ENCODE results near the gene TIAL1.
"Not testable (repeated sequence)": the region's sequence is repeated elsewhere in the genome, so short reads cannot be mapped to it uniquely, and the experiment has no call there.

TIAL1 gene

DNA sequence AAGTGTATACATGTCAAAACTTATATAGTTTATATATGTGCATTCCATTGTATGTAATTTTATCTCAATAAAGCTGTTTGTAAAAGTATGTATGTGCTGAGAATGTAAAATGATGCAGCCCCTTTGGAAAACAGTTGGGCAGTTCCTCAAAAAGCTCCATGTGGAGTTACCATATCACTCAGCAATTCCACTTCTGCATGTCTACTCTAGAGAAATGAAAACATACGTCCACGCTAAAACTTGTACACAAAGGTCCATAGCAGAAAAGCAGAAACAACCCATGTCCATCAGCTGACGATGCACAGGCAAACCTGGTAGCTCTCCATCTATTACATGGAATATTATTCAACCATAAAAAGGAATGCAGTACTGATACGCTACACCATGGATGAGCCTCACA is 45.9 kb downstream of the TIAL1 start:
- no peak for DNase-seq (ENCODE audit: low read depth, low spot score)

DNA sequence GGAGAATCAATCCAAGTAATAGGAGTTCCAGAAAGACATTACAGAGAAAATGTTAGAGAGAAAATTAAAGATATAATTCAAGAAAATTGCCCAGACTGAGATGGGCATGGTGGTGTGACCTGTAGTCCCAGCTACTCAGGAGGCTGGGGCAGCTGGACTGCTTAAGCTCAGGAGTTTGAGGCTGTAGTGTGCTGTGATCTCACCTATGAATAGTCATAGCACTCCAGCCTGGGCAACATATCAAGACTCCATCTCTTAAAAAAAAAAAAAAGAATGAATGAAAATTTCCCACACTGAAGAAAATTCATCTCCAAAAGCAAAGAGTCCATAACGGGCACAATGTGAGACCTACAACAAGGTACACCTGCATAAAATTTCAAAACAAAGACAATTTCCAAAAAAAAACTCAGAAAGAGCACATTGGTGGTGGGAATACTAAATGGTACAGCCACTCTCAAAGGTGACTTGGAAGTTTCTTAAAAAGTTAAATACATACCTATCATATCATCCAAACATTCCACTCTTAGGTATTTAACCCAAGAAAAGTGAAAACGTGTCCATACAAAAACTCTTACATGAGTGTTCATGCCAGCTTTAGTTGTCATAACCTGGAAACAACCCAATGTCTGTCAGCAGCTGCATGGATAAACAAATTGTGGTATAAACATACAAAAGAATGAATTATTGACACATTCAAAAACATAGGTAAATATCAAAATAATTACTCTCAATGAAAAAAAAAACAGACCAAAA is 47.3 kb downstream of the TIAL1 start:
- DNase-seq (ENCODE audit: low read depth, low spot score): no peak

- no peak for DNase-seq (ENCODE audit: low read depth, low spot score)
Observed at GRCh38 chr10:119546009-119546408, 50.8 kb downstream of the TIAL1 start.

- DNase-seq (ENCODE audit: low read depth, low spot score): no peak
Observed at GRCh38 chr10:119545310-119545709, 51.5 kb downstream of the TIAL1 start.

DNA sequence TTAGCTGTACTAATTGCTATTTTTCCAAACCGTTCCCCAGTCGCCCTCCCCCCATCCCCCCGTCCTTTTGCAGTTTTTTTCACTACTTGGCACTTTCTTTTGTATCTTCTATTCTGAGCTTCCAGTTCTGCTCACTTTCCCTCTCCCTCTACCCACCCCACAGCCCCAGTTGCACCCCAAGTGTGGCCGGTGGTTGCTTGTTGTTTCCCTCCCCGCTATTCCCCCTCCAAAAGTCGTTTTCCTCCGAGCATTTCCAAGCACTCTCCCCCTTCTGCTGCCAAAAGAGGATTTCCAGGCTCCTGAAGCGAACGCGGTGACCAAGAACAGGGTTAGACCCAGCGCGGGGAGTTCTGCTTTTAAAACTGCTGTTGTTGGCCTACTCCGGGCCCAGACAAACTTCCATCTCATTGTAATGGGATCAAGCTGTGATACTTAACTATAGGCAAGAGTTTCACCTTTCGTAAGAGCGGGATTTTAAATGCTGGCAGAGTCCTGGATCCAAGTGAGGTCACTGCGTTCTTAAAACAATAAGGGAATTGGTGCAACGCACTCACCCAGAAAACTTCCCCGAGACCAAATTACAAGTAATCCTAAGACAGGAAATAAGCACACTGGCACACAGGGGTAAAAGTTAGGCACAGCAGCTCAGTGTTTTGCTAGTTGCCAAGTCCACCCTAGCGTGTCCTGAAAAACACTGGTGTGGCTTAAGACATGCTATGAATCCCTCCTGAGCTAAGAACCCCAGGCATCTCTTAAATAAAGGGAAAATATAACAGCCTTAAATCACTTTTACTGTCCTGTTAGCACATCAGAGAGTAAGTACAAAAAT is 52.7 kb downstream of the TIAL1 start:
- peak; percentile 25 for DNase-seq (ENCODE audit: low read depth, low spot score)

GRCh38 chr10:119542988-119543813 is 53.6 kb downstream of the TIAL1 start:
- DNase-seq (ENCODE audit: low read depth, low spot score): peak; percentile 56

DNA sequence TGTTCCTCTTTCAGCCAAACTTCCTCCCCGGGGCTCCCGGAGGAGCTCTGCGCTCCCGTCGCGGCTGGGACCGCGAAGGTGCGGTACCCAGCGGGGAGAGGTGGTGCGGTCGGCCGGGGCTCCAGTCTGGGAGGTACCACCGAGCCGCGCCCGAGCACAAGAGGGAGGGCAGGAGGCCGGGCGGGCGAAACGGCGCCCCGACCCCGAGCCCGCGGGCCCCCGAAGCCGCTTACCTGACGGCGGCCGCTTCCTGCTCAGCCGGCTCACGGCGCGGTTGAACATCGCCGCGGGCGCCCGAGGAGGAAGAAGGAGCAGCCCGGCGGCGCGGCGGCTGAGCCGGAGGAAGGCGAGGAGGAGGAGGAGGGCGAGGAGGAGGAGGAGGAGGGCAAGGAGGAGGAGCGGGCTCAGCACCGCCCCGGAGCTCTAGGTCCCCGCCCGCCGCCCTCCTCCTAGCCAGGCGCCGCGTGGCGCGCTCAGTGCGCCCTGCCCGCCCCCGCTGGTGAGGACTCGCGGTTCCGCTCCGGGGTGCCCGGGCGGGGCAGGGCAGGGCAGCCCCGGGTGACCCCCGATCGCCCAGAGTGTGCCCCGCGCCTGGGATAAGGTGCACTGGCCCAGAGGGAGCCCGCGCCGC is 54.3 kb downstream of the TIAL1 start, which contains the start of gene RGS10:
Gene RGS10, minus strand, starts transcription at position 363 of the 631 bp plus-strand sequence. Its CDS starts 81 bp downstream, at position 282.
- DNase-seq (ENCODE audit: low read depth, low spot score): peak; percentile 71

DNA sequence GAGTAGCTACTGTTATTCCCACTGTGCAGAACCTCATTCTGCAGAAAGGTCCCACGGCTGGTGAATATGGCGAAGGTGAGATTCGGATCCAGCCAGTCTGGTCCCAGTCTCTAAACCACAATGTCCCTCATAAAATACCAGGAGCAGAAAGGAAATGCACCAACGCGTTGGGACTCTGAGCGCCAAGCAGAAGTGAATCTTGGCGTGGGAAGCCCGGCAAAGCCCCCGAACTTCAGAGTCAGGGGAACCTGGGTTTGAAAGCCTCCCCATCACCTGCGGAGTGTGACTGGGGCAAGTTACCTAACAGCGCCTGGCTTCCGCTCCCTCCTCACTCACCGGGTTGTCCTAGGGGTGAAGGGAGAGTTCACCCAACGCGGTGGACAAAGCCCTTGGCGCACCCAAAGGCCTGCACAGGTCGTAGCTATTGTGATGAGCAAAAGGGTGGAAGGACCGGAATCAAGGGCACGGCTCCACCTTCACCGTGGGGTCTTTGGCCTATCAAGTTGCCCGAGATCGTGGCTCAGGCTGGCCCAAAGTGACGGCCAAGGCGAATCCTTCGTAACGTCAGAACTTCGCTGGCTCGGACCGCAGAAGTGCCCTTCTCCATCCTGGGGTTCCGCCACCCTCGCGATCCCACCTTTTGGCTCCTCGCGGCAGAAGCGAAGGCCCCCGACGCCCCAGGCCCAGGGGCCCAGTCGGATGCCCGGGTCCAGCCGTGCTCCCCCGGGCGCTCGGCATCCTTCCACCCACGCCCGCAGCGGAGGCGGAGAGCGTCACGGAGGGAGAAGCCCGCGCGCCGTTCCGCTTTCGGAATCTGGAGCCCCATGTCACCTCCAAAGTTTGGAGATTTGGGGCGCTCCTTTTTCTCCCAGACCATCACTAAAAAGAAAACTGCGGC is 55.1 kb downstream of the TIAL1 start:
- DNase-seq (ENCODE audit: low read depth, low spot score): no peak

DNA sequence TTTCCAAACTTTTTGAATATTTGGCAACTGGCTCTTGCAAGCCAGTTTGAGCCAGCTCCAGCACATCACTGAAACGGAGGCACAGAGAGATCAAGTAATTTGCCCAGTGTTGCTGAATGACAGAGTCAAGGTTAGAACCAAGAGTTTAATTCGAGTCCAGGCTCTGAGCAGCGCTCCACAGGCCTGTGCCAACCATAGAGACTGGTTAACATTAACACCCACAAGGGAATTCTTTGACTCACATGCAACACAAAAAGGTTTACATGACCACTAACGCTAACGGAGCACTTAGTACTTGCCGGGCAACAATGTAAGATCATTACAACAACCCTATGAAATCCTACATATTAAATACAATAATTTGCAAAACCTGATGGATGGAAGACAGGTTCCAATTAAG is 55.7 kb downstream of the TIAL1 start:
- DNase-seq (ENCODE audit: low read depth, low spot score): no peak

GRCh38 chr10:119540038-119540437 is 56.7 kb downstream of the TIAL1 start:
- DNase-seq (ENCODE audit: low read depth, low spot score): no peak

GRCh38 chr10:119539359-119539825 is 57.4 kb downstream of the TIAL1 start:
- DNase-seq (ENCODE audit: low read depth, low spot score): no peak

DNA sequence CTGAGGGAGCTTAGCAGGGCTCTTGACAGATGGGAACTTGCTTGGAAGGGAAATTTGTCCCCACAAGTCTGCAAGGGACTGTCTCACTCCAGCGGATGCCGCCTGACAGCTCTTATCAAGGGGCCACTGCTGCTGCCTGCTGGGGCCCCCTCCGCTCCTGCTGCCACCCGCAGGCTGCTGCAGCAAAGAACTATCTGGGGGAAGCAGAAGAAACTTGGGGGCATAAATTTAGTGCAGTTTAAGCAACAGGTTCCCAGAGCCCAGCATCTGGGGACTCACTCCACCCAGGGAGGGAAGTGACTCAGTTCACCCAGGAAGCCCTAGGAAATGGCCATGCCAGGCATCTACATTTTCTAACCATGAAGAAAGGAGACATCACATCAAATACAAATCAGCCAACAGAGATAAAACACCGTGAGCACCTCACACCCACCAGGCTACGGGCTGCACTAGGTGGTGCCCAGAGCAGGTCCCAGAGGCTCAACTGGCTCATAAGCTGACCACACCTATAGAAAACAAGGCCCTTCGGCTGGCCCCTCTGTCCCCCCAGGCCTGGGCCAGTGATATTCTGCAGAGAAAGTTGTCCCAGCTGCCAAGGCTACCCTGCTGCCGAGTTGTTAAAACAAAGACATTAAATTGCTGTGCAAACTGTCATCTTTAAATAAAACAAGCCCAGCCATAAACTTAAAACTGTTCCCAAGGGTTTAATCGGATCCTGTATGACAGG is 58.0 kb downstream of the TIAL1 start:
- no peak for DNase-seq (ENCODE audit: low read depth, low spot score)

GRCh38 chr10:119537953-119538630 is 58.7 kb downstream of the TIAL1 start:
- no peak for DNase-seq (ENCODE audit: low read depth, low spot score)

- DNase-seq (ENCODE audit: low read depth, low spot score): no peak
Observed at GRCh38 chr10:119536508-119537025, 60.2 kb downstream of the TIAL1 start.

DNA sequence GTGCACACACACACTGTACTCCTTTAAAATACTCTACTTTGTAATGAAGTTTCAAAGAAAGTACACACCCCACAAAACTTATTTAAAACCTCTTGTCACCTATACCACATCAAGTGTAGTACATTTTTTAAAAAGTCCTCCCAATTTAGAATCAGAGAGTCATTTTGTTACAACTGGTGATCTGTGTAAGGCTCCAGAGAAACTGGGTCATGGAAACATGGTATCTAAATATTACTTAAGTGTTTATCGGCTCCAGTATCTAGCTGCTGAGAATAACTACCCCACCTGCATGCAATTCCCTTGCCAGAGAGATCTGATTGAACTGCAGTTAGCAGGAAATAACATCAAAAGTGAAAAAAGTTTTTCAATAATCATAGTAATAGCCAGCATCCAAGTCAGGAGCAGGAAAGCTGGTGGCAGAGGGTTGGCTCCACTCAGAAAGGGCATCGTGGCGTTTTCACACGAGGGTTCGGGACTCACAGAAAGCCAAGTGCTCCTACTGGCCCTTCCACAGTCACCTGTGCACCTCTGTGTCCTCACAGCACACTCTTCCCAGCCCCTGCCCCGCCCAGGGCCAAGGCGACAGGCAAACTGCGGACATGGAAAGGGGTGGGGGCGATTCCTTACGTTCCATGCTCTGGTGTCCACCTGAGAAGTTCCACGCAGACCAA is 60.8 kb downstream of the TIAL1 start:
- no peak for DNase-seq (ENCODE audit: low read depth, low spot score)

DNA sequence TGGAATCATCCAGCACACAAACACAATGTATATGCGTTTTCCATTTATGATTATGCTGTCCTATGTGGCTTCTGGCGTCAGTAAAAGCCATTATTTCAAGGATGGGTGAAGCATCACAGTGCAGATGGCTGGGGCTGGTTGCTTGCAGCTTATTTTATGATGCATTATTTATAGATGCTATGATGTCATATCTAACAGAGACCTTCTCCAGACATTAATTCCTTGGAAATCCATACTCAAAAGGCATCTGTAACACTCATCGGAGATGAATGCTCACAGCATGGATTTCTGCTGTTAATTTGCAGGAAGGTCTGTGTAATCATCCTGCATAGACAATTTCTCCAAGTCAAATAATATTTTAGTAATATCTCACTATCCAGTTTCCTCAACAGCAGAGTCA is 61.5 kb downstream of the TIAL1 start:
- no peak for DNase-seq (ENCODE audit: low read depth, low spot score)

DNA sequence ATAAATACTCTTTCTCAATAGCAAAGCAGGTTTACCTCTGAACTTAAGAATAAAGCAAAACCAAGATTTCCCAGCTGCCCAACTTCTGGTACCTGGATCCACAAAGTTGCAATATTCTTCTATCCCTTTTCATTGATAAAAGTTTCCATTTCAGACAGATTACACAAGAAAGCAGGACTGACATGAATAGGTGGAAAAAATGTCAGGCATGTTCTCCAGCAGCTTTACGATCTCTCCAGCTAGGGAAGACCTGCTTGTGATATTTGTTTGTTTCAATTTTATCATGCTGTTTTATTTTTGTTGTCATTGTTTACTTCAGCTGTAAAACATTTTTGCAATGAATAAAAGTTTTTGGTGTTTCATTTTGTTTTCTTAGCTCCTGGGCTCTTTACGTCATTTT is 63.3 kb downstream of the TIAL1 start:
- DNase-seq (ENCODE audit: low read depth, low spot score): no peak

GRCh38 chr10:119532791-119533190 is 64.0 kb downstream of the TIAL1 start:
- not testable (repeated sequence) for DNase-seq (ENCODE audit: low read depth, low spot score)
